Ishikawa (cell line): Measurements from ENCODE around the gene CD247.

Source experiments
- CEBPB ChIP-seq: IDR thresholded peaks from 2 replicates; pipeline ENCODE4 v1.6.1; 2012
- CREB1 ChIP-seq: IDR thresholded peaks from 2 replicates; pipeline ENCODE4 v1.6.1; 2012; ENCODE audit warnings: low read depth
- EP300 ChIP-seq: IDR thresholded peaks from 2 replicates; pipeline ENCODE4 v1.6.1; 2012; ENCODE audit warnings: borderline replicate concordance
- FOXM1 ChIP-seq: IDR thresholded peaks from 2 replicates; pipeline ENCODE4 v1.6.1; 2012; ENCODE audit warnings: low read depth, borderline replicate concordance
- MAX ChIP-seq: IDR thresholded peaks from 2 replicates; pipeline ENCODE4 v1.6.1; 2012
- NFIC ChIP-seq: IDR thresholded peaks from 2 replicates; pipeline ENCODE4 v1.6.1; 2012
- RAD21 ChIP-seq: IDR thresholded peaks from 2 replicates; pipeline ENCODE4 v1.6.1; 2012; ENCODE audit warnings: low read depth
- TAF1 ChIP-seq: IDR thresholded peaks from 2 replicates; pipeline ENCODE4 v1.6.1; 2012; ENCODE audit warnings: low read depth, mild to moderate bottlenecking
- TEAD4 ChIP-seq: IDR thresholded peaks from 2 replicates; pipeline ENCODE4 v1.6.1; 2012
- YY1 ChIP-seq: IDR thresholded peaks from 2 replicates; pipeline ENCODE4 v1.6.1; 2012; ENCODE audit warnings: low read depth
- ZBTB7A ChIP-seq: IDR thresholded peaks from 2 replicates; pipeline ENCODE4 v1.6.1; 2012; ENCODE audit warnings: low read depth
- TF ChIP-seq, protein P1 (sequence below): IDR thresholded peaks from 2 replicates; pipeline ENCODE4 v1.6.1; 2012
- TF ChIP-seq, protein P2 (sequence below): IDR thresholded peaks from 2 replicates; pipeline ENCODE4 v1.6.1; 2012; ENCODE audit warnings: low read depth, mild to moderate bottlenecking

DNA sequence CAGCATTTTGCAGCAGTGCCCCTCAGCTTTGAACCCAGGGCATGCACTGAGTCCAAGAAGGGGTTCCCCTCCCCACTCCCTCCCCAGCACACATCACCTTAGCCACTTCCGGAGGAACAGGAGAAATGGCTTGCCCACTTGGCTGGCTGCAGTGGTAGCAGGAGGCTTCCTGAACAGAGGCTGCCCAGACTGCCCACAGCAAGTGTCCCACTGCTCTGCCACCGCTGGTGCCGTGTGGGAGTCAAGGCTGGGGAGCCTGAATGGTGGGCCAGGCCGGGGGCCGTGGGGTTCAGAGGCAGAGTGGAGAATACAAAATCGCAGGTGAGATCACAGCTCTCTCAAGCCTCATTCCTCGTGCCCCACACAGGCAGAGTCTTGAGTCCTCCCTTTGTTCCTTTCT is 34.5 kb downstream of the CD247 start:
- TF ChIP-seq YY1, result no peak
- no peak for TF ChIP-seq EP300
- TF ChIP-seq, protein P1, sequence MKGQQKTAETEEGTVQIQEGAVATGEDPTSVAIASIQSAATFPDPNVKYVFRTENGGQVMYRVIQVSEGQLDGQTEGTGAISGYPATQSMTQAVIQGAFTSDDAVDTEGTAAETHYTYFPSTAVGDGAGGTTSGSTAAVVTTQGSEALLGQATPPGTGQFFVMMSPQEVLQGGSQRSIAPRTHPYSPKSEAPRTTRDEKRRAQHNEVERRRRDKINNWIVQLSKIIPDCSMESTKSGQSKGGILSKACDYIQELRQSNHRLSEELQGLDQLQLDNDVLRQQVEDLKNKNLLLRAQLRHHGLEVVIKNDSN, result no peak
- no peak for TF ChIP-seq TAF1
- no peak for TF ChIP-seq CREB1
- no peak for TF ChIP-seq RAD21
- TF ChIP-seq, protein P2, sequence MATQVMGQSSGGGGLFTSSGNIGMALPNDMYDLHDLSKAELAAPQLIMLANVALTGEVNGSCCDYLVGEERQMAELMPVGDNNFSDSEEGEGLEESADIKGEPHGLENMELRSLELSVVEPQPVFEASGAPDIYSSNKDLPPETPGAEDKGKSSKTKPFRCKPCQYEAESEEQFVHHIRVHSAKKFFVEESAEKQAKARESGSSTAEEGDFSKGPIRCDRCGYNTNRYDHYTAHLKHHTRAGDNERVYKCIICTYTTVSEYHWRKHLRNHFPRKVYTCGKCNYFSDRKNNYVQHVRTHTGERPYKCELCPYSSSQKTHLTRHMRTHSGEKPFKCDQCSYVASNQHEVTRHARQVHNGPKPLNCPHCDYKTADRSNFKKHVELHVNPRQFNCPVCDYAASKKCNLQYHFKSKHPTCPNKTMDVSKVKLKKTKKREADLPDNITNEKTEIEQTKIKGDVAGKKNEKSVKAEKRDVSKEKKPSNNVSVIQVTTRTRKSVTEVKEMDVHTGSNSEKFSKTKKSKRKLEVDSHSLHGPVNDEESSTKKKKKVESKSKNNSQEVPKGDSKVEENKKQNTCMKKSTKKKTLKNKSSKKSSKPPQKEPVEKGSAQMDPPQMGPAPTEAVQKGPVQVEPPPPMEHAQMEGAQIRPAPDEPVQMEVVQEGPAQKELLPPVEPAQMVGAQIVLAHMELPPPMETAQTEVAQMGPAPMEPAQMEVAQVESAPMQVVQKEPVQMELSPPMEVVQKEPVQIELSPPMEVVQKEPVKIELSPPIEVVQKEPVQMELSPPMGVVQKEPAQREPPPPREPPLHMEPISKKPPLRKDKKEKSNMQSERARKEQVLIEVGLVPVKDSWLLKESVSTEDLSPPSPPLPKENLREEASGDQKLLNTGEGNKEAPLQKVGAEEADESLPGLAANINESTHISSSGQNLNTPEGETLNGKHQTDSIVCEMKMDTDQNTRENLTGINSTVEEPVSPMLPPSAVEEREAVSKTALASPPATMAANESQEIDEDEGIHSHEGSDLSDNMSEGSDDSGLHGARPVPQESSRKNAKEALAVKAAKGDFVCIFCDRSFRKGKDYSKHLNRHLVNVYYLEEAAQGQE, result no peak
- no peak for TF ChIP-seq ZBTB7A
- TF ChIP-seq NFIC, result no peak
- no peak for TF ChIP-seq CEBPB
- no peak for TF ChIP-seq TEAD4
- TF ChIP-seq FOXM1, result no peak
- TF ChIP-seq MAX, result no peak
